Placental pericyte (primary cell): Measurements from ENCODE around the gene DENND2D. TPM values are rescaled to one million over a fixed set of nuclear protein-coding genes. Genes with fewer than 3 reads are reported as not detected.

Experiments used
- small RNA-seq: library from RNA; depleted of rRNA; stranded (forward); fragments of <200 nt; gene quantifications from one replicate; pipeline ENCODE3, GENCODE V24; 2012; ENCODE audit warnings: low replicate concordance
- total RNA-seq: library from RNA; depleted of rRNA; stranded (reverse); fragments of >200 nt; gene quantifications from 2 replicates; pipeline ENCODE4 v1.2.3, GENCODE V29; 2012

The DENND2D gene
- total RNA-seq = 1.7 and 5.3 TPM in 2 replicates

DNA sequence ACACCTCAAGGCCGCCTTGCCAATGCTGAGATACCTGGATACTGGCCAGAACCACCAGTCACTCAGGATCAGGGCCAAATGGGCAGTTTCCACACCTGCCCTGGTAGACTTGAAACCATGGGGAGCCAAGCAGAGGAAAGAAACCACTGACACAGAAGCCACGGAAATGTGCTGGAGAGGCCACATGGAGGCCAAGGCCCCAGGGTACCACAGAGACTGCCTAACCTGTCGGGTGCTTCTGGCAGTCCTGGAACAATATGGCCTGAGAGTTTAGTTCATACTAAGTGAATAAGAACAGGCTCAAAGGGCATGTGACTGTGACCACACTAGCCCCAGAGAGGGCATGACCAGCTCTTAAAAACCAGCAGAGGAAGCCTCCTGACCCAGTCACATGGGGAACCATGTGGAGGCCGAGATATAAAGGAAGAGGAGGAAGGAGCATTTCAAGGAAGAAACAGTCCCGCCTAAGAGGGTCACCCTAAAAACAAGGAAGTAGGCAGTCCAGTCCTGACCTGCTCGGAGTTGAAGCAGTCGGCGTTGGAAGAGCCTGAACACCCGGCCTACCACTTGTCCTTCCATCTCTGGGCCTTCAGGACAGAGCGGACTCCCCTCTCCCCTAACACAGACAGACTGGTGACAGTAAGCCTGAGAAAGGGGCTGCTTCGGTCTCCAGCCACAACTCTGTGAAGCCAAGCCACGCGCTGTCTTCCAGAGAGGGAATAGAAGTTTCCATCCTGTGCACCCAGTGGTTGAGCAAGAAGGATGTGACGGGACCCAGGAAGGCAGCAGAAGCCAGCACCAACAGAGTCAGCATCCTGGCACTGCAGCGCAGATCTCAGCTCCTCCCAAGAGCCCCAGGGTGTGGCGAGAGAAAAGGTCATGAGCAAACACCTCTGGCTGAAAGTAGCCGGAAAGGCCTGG lies at the start of gene DENND2D:
Gene DENND2D (minus strand): TSS at position 766 of the 921 bp plus-strand sequence. CDS start 187 bp downstream, at position 579.

GRCh38 chr1:111227434-111227833 lies 27.0 kb upstream of the DENND2D start, which contains the start of gene CHI3L2:
Gene CHI3L2, plus strand, starts transcription at chr1:111227713. Its CDS starts 17 bp downstream, at chr1:111227730.

DNA sequence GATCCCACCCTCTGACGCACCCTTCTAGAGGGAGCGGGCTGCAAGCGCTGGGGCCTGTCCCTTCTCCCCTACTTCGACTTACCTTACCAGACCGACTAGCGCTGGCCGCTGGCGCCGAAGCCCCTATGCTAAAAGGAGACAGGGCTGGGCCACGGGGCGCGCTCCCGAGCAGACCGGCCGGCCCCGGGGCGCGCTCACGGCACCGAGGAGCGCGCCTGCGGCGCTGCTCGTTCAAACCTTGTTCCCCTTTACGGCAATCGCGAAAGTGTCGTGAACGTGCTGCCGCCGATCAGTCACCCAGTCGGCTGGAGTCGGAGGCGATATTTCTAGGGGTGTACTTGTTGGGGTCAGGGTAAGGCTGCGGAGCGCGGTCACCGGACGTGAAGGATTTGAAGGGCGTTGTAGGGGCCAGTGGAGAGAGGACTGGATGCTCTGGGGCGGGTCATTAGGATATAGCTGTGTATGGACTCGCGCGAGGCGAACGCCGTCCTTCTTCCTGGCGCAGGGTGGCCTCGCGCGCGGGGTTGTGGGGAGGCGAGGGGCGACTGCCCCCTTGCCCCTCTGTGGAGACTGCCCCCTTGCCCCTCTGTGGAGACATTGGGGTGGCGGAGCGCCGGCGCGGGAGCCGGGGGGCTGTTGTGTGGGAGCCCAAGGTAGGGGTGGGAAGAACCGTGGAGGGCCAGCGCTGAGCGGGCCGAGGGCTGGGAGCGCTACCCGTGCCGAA lies 60.3 kb downstream of the DENND2D start, which contains the start of the genes CEPT1 and DRAM2:
Gene CEPT1 (plus strand): TSS at position 268 of the 724 bp plus-strand sequence. CDS start 7,492 bp downstream, outside the sequence.
Gene DRAM2 (minus strand): TSS at position 138 of the 724 bp plus-strand sequence. CDS start 8,539 bp downstream, outside the sequence.

Small RNA genes lying within 50 kb of the gene (small RNA-seq; reads per million reads assigned to genes)
- gene AL355816.1 = not detected

Other genes with a start within 250 kb of the DENND2D start
- 14.0 and 17.9 TPM in 2 replicates for gene LRIF1, start 236.7 kb downstream of the DENND2D start, total RNA-seq
- 54.0 and 60.8 TPM in 2 replicates for gene DRAM2, start 60.6 kb downstream of the DENND2D start, total RNA-seq
- gene CEPT1, start 60.4 kb downstream of the DENND2D start, total RNA-seq = 24.7 and 33.6 TPM in 2 replicates
- gene CHI3L2, start 27.1 kb upstream of the DENND2D start, total RNA-seq = not detected in 2 replicates
- gene CHIA, start 90.2 kb upstream of the DENND2D start, total RNA-seq = not detected in 2 replicates
- gene OVGP1, start 227.1 kb upstream of the DENND2D start, total RNA-seq = under 0.01 and 0.44 TPM in 2 replicates
- 38.7 and 65.9 TPM in 2 replicates for gene WDR77, start 248.6 kb upstream of the DENND2D start, total RNA-seq
- gene ATP5PB, start 248.8 kb upstream of the DENND2D start, total RNA-seq = 182 and 202 TPM in 2 replicates